COR-L47 (cell line): ENCODE measurements around the gene GOLGA7B.

ENCODE experiments used
- DNase-seq: peaks from one replicate; lab custom pipeline; 2025; lab: John Stamatoyannopoulos, UW

The GOLGA7B gene

DNA sequence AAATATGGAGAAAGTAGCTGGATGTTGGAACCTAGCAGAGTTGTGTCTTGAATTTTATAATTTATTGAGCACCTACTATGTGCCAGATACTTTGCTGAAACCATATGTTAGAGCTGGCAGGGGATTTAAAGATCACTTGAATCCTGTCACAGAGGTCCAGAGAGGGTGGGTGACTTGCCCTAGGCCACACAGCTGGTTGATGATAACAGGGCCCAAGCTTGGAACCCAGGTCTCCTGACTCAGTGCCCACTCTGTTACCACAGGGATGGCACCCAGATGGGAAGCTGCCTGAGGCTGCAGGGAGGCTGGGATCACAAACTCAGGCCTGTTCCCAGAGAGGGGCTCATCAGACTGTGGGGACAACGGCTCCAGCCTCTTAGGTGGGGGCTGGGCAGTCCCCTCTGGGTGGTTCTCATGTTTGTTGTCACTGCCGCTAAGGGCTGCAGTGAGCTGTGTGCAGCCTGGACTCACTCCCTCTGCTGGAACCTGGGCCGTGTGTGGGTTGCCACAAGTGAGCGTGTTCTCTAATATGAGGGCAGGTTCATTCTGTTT lies 18.6 kb downstream of the GOLGA7B start:
- DNase-seq: no peak

GRCh38 chr10:97869091-97870042 lies 19.7 kb downstream of the GOLGA7B start:
- DNase-seq: peak; percentile 75

DNA sequence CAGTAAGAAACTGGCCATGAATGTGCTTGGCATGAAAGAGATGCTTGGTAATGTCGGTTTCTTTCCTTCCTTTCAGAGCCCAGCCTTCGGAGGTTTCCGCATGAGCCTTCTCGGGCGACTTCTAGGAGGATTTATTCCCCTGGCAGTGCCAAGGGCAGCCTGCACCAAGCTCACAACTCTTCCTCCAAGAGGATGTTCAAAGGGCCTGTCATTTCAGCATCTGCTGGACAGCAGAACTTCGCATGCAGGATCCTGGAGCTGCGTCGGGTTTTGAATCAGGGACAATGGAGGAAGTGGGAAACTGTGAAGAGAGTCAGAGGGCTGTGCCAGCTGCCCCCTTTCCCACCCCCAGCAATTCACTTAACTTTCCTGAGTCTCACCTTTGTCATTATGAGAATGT lies 21.3 kb downstream of the GOLGA7B start:
- no peak for DNase-seq

GRCh38 chr10:97873569-97873968 lies 23.9 kb downstream of the GOLGA7B start:
- DNase-seq: no peak

- no peak for DNase-seq
Observed at GRCh38 chr10:97874332-97874731, 24.7 kb downstream of the GOLGA7B start.

DNA sequence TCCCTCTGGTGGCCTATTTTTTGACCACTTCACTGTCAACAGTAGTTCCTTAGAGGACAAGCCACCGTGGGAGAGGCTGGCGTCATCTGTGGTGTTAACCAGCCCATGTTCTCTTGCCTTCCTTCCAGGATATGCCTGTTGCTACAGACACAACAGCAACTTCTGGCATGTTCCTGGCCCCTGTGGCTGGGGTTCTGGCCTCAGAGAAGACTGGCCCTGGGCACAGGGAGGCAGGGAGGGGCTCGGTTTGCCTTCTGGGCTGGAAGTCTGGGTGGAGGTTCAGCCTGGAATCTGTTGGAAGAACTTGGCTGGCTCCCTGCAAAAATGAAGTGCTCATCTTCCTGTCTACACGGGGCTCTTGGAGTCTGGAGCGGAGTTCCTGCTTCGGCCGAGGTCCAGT lies 25.7 kb downstream of the GOLGA7B start:
- no peak for DNase-seq

DNA sequence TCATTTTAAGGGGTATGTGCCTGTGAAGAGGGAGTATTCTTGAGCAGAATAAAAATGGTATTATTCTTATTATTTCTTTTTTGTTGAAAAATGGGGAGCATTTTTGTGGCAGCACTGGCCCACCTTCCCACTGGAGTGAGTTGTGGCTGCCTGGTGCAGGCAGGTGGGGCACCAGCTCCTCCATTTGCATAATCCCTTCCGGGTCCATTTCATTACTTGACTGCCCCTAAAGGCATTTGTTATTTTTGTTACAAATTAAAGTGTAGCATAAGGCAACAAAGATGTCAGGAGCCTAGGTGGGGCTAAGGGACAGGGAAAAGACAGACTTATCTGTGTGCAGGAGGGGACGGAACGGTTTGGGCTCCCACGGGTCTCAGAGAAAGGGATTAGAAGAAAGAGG lies 26.8 kb downstream of the GOLGA7B start:
- no peak for DNase-seq

GRCh38 chr10:97879241-97879640 lies 29.6 kb downstream of the GOLGA7B start:
- DNase-seq: no peak

DNA sequence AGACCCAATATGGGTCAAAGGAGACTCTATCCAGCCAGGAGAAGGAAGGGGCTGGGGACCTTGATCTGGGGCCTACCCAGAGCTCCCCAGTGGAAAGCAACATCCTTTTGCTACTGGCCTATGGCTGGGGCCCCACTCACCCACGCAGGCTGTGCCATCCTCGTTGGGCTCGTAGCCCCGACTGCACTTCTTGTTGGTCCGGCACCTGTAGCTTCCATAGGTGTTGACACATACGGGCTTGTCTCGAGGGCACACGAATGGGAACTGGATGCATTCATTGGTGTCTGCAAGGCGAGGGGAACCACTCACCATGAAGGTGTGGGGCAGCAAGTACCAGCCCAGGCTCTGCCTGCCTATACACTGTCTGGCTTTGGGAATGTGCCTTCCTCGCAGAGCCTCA lies 30.5 kb downstream of the GOLGA7B start:
- no peak for DNase-seq

GRCh38 chr10:97882142-97883091 lies 32.8 kb downstream of the GOLGA7B start:
- DNase-seq: no peak

GRCh38 chr10:97883092-97883485 lies 33.4 kb downstream of the GOLGA7B start:
- no peak for DNase-seq

DNA sequence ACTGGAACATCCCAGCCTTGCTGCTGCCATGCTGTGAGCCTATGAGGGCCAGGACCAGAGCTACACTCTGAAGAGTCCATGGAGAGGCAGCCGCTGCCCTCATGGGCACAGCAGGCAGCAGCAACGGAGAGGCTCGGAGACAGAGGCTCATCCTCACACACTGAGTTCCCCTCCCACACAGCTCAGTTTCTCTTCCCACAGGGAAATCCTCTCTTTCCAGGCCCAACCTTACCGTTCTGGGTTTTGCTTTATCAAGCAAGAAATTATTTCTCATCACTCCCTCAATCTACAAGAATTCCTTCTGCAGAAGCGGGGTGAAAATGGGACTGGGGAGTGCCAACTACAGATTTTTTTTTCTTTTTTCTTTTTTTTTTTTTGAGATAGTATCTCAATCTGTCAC lies 36.6 kb downstream of the GOLGA7B start:
- no peak for DNase-seq

DNA sequence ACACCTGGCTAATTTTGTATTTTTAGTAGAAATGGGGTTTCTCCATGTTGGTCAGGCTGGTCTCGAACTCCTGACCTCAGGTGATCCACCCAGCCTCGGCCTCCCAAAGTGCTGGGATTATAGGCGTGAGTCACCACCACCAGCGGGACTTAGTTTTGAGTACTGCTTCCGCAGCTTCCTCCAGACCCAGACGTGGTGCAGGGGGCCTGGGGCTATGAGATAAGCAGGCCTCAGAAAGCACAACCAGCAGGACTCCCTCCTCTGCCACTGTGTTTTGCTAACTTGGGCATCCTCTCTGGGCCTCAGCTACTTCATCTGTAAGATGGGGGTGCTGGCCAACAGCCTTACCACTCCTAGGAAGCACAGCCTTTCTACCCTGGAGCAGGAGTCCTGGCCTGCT lies 37.8 kb downstream of the GOLGA7B start:
- no peak for DNase-seq

GRCh38 chr10:97888134-97888533 lies 38.5 kb downstream of the GOLGA7B start:
- no peak for DNase-seq

DNA sequence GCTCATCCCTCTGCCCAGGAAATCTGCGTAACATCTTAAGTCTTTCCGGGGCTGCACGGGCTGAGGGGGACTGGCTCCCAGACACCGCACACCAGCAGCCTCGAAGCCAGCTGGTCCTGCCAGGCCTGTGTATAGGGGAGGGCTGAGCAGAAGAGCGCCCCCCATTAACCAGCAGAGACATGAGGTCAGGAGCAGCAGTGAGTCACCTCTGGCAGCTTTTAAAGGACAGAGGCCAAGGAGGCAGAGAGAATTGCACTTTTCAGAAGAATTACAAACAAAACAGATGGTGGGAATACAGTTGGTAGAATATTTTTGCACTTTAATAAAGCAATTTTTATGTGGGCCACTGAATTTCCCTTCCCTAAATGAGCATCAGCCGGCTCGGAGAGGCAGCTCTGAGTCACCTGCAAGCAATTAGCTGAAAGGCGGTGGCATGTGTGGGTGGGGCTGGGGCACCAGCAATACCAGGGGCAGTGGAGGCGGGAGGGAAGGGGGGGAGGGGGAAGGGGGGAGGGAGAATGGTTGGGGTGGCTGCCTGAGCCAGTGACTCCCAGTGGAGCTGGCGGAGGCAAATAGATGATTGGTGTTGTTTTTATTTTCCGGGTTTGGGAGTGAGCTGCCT lies 39.1 kb downstream of the GOLGA7B start:
- DNase-seq: peak; percentile 39

DNA sequence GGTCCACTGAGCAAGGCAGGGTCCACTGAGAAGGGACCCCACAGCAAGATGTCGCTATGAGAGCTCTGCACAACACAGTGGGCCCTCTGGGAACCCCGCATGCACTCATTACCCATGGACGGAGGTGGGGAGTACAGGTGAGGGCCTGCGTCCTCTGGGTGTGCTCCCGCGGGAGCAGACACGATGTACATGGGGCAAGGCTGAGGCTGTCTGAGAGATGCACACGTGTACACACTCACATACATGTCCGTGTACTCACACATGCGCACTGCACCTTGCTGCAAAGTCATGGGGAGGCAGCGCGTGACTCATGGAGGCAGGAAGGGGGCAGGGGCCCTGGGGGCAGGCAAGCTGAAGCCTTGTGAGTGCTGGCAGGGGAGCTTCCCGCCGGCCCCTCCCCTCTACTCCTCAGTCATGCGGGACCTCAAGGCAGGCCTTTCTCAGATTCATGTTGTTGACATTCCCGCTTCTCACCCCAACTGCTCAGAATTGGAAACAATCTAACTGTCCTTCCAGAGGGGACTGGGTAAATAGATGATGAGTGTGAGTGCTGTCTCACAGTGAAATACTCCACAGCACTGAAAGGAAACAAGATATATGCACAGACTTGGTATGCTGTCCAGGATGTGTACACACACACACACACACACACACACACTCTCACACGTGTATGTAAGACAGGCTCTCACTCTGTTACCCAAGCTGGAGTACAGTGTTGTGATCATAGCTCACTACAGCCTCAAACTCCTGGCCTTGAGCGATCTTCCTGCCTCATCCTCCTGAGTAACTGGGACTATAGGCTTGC lies 40.0 kb downstream of the GOLGA7B start:
- DNase-seq: no peak

GRCh38 chr10:97891497-97892167 lies 42.0 kb downstream of the GOLGA7B start:
- DNase-seq: no peak

DNA sequence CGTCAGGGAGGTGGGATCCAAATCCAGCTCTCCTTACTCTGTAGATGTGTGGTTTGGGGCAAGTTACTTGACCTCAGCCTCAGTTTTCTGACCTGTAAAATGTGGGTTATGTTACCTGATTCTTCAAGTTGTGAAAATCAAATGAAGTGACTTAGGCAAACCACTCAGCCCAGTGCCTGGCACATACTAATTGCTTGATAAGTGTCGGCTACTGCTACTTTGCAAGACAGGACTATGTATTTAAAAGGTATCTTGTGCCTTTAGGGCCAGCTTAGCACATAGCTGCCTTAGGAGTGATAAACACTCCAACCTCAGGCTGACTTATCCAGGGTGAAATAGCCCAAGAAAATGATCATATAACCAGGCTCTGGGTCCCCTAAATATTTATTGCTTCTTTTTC lies 42.9 kb downstream of the GOLGA7B start:
- DNase-seq: no peak

- DNase-seq: no peak
Observed at GRCh38 chr10:97892939-97893338, 43.3 kb downstream of the GOLGA7B start.

DNA sequence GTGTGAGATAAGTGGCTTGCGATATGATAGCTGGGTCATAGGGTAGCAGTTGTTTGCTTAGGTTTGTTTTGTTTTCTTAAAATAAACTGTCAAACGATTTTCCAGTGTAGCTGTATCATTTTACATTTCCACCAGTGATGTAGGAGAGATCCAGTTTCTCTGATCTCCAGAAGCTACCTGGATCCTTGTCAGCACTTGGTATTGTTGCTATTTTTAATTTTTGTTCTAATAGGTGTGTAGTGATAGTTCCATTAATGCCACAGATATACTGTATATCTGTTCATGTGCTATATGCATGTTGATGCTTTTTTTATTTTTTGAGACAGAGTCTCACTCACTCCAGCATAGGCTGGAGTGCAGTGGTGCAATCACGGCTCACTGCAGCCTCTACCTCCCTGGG lies 44.4 kb downstream of the GOLGA7B start:
- DNase-seq: no peak

DNA sequence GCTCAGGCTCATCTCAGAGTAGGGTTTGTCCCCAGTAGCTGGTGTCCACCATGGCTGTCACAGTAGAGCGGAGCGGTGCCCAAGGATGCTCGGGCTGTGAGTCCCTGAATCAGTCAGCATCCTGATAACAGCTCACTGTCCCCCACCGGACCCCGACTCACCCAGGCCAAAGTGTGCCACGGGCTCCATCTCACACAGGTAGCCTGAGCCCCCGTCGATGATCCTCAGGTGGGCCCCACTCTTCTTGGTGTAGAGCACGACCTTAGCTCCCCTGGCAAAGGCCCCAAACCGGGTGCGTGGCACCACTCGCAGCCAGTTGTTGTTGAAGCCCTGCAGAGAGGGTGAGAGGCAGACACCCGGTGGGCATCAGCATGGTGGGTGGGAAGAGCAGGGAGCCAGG lies 45.4 kb downstream of the GOLGA7B start:
- no peak for DNase-seq
